Astrocyte (in vitro differentiated cells and primary cell): ENCODE results near the gene EDDM13. TPM values are rescaled to one million over a fixed set of nuclear protein-coding genes. Genes with fewer than 3 reads are reported as not detected.

Experiments
- DNase-seq: peaks from one replicate; pipeline ENCODE4 v3.0.0-alpha.2; 2010; ENCODE audit warnings: low read depth
- FAIRE-seq: peaks from 2 replicates; lab custom pipeline; 2011; peaks lifted over from hg19 to GRCh38; lab: Jason Lieb, UNC
- H2AFZ ChIP-seq: 2 replicates; pipeline ENCODE4 v1.6.0; 2012; ENCODE audit warnings: low read depth, low read length, inconsistent platforms
- H3K27ac ChIP-seq: 2 replicates; pipeline ENCODE4 v1.5.1; 2011; ENCODE audit warnings: low read depth, low read length, inconsistent platforms
- H3K27me3 ChIP-seq: 2 replicates; pipeline ENCODE4 v1.6.0; 2011; ENCODE audit warnings: low read length, inconsistent platforms; ENCODE audit not compliant: insufficient read depth
- H3K36me3 ChIP-seq: 2 replicates; pipeline ENCODE4 v1.5.1; 2011; ENCODE audit warnings: low read length, inconsistent platforms; ENCODE audit not compliant: insufficient read depth
- H3K4me1 ChIP-seq: 2 replicates; pipeline ENCODE4 v1.5.1; 2011; ENCODE audit warnings: low read length, inconsistent platforms; ENCODE audit not compliant: insufficient read depth
- H3K4me2 ChIP-seq: 2 replicates; pipeline ENCODE4 v1.6.0; 2012; ENCODE audit warnings: low read length, inconsistent platforms
- H3K4me3 ChIP-seq: 2 replicates; pipeline ENCODE4 v1.5.1; 2011; ENCODE audit warnings: low read depth, mild to moderate bottlenecking, low read length, inconsistent platforms; ENCODE audit not compliant: insufficient read depth
- H3K79me2 ChIP-seq: 2 replicates; pipeline ENCODE4 v1.6.0; 2012; ENCODE audit warnings: mild to moderate bottlenecking, low read length, inconsistent platforms; ENCODE audit not compliant: insufficient read depth
- H3K9ac ChIP-seq: 2 replicates; pipeline ENCODE4 v1.6.0; 2012; ENCODE audit warnings: mild to moderate bottlenecking, low read length, inconsistent platforms
- H3K9me3 ChIP-seq: 2 replicates; pipeline ENCODE4 v1.5.1; 2012; ENCODE audit warnings: low read depth, mild to moderate bottlenecking, low read length, inconsistent platforms; ENCODE audit not compliant: insufficient read depth
- H4K20me1 ChIP-seq: 2 replicates; pipeline ENCODE4 v1.6.0; 2012; ENCODE audit warnings: low read length, inconsistent platforms; ENCODE audit not compliant: insufficient read depth
- H3K27ac Mint-ChIP-seq: one replicate; pipeline ENCODE4 v1.8.0; 2021; ENCODE audit warnings: mild to moderate bottlenecking, mixed read lengths; ENCODE audit not compliant: unreplicated experiment
- H3K27me3 Mint-ChIP-seq: one replicate; pipeline ENCODE4 v1.8.0; 2021; ENCODE audit warnings: low read depth, mixed read lengths; ENCODE audit not compliant: unreplicated experiment
- H3K36me3 Mint-ChIP-seq: one replicate; pipeline ENCODE4 v1.8.0; 2021; ENCODE audit warnings: low read depth, mixed read lengths; ENCODE audit not compliant: unreplicated experiment
- H3K4me1 Mint-ChIP-seq: one replicate; pipeline ENCODE4 v1.8.0; 2021; ENCODE audit warnings: low read depth, mixed read lengths; ENCODE audit not compliant: unreplicated experiment
- H3K4me3 Mint-ChIP-seq: one replicate; pipeline ENCODE4 v1.8.0; 2021; ENCODE audit warnings: mild to moderate bottlenecking, moderate library complexity, mixed read lengths; ENCODE audit not compliant: unreplicated experiment
- H3K9me3 Mint-ChIP-seq: one replicate; pipeline ENCODE4 v1.8.0; 2021; ENCODE audit warnings: mild to moderate bottlenecking, mixed read lengths; ENCODE audit not compliant: unreplicated experiment
- EZH2 ChIP-seq: IDR thresholded peaks from 2 replicates; pipeline ENCODE4 v1.6.1; 2012; ENCODE audit warnings: mild to moderate bottlenecking, low read length, inconsistent platforms; ENCODE audit not compliant: insufficient read depth
- total RNA-seq: library from RNA; stranded (reverse); gene quantifications from 2 replicates; pipeline ENCODE4 v1.2.1, GENCODE V29; 2021
- TF ChIP-seq, protein P1 (sequence below): IDR thresholded peaks from 2 replicates; pipeline ENCODE4 v1.5.1; 2011; ENCODE audit warnings: low read depth, mild to moderate bottlenecking, inconsistent platforms, low read length, moderate library complexity; ENCODE audit not compliant: insufficient read depth

Gene EDDM13
- total RNA-seq, 1 donor from 2014 or later: not detected

DNA sequence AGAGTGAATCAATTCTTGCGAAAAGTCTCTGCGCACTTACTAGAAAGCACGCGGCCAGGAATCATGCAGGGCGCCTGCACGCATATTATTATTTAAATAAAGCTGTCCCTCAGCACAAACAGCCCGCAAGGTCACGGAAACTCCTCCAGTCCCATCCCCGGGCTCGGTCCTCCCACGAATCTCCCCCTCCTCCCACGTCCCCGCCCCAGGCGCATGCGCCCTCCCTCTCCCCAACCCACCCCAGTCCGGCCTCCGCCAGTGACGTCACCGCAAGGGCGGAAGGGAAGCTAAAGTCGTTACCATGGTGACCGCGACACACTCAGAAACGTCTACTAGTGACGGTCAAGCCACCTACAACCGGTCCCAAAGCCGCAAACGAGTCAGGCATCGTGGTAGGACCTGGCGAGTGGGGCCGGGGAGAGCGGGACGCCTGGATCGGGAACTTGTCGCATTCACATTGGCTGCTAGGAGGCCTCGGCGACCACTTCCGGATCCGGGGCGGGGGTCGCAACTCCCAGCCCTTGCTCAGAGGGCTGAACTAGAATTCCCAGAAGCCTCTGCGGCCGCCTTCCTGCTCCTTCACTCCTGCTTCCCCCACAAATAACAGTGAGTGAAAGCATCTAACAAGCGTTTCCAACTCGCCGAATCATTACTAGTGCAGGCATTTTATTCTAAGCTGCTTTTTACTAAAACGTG is 42.0 kb downstream of the EDDM13 start, which contains the start of gene ZSCAN5A:
ZSCAN5A (minus strand) TSS at position 459 of the 696 bp plus-strand sequence. CDS start 89,793 bp downstream, outside the sequence.
- Mint-ChIP-seq H3K36me3 (peaks cover 2% of the 10 kb centered on the region), H3K27ac (peak within 1 kb of the TSS; percentile 100), H3K27me3 (no peaks in the 10 kb centered on the region), H3K4me3 (peak within 1 kb of the TSS; percentile 90), H3K9me3 (no peaks in the 10 kb centered on the region), H3K4me1 (no peaks in the 10 kb centered on the region)
- H3K4me3 ChIP-seq: peak within 1 kb of the TSS; percentile 95
- H3K4me2 ChIP-seq: peak within 1 kb of the TSS; percentile 92
- no peaks in the 10 kb centered on the region for H3K27me3 ChIP-seq
- peaks cover 8% of the 10 kb centered on the region for H3K79me2 ChIP-seq
- peak within 1 kb of the TSS; percentile 96 for H3K9ac ChIP-seq
- H3K36me3 ChIP-seq: peaks cover 3% of the 10 kb centered on the region
- H3K9me3 ChIP-seq: no peaks in the 10 kb centered on the region
- DNase-seq: peak; percentile 88
- no peak for FAIRE-seq
- peaks cover 5% of the 10 kb centered on the region for H3K4me1 ChIP-seq
- no peak for TF ChIP-seq EZH2
- TF ChIP-seq, protein P1, sequence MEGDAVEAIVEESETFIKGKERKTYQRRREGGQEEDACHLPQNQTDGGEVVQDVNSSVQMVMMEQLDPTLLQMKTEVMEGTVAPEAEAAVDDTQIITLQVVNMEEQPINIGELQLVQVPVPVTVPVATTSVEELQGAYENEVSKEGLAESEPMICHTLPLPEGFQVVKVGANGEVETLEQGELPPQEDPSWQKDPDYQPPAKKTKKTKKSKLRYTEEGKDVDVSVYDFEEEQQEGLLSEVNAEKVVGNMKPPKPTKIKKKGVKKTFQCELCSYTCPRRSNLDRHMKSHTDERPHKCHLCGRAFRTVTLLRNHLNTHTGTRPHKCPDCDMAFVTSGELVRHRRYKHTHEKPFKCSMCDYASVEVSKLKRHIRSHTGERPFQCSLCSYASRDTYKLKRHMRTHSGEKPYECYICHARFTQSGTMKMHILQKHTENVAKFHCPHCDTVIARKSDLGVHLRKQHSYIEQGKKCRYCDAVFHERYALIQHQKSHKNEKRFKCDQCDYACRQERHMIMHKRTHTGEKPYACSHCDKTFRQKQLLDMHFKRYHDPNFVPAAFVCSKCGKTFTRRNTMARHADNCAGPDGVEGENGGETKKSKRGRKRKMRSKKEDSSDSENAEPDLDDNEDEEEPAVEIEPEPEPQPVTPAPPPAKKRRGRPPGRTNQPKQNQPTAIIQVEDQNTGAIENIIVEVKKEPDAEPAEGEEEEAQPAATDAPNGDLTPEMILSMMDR: no peak
- peak within 1 kb of the TSS; percentile 99 for H3K27ac ChIP-seq
- no peaks in the 10 kb centered on the region for H4K20me1 ChIP-seq
- peak within 1 kb of the TSS; percentile 95 for H2AFZ ChIP-seq

GRCh38 chr19:56315077-56315828 is 42.7 kb downstream of the EDDM13 start:
- Histone ChIP-seq H3K4me1 (peaks cover 5% of the 10 kb centered on the region), H3K79me2 (peaks cover 8% of the 10 kb centered on the region), H3K27ac (peak overlapping the region; percentile 99), H4K20me1 (no peaks in the 10 kb centered on the region), H3K9ac (peak overlapping the region; percentile 96), H3K4me2 (peak overlapping the region; percentile 92), H3K9me3 (no peaks in the 10 kb centered on the region), H3K36me3 (peaks cover 3% of the 10 kb centered on the region), H3K27me3 (no peaks in the 10 kb centered on the region), H2AFZ (peak overlapping the region; percentile 95), H3K4me3 (peak overlapping the region; percentile 95)
- DNase-seq: peak; percentile 96
- H3K9me3 Mint-ChIP-seq: no peaks in the 10 kb centered on the region
- no peaks in the 10 kb centered on the region for H3K27me3 Mint-ChIP-seq
- no peaks in the 10 kb centered on the region for H3K4me1 Mint-ChIP-seq
- TF ChIP-seq EZH2: no peak
- TF ChIP-seq, protein P1: no peak
- peak overlapping the region; percentile 100 for H3K27ac Mint-ChIP-seq
- FAIRE-seq: peak; percentile 73
- peak overlapping the region; percentile 90 for H3K4me3 Mint-ChIP-seq
- no peaks in the 10 kb centered on the region for H3K36me3 Mint-ChIP-seq
